Activated T-helper 17 cell treated with anti-CD3 and anti-CD28 coated beads, Interleukin-2, amount 50 U/mL, for 72 hours (primary cell): ENCODE data around the gene CORO2A. TPM values are rescaled to one million over a fixed set of nuclear protein-coding genes. Genes with fewer than 3 reads are reported as not detected.
"Not testable (repeated sequence)": the region's sequence is repeated elsewhere in the genome, so short reads cannot be mapped to it uniquely, and the experiment has no call there.

Experiments
- ATAC-seq: fragments of 150-1000 bp; cut with Tn5 transposase; replicated peaks from 2 replicates; pipeline ENCODE4 v1.10.0; 2021; ENCODE audit warnings: mild to moderate bottlenecking, moderate library complexity
- H3K27ac Mint-ChIP-seq: one replicate; pipeline ENCODE4 v1.8.0; 2022; ENCODE audit warnings: mixed read lengths
- H3K27me3 Mint-ChIP-seq: one replicate; pipeline ENCODE4 v1.8.0; 2022; ENCODE audit warnings: mixed read lengths
- H3K36me3 Mint-ChIP-seq: one replicate; pipeline ENCODE4 v1.8.0; 2022; ENCODE audit warnings: low read depth, mild to moderate bottlenecking, mixed read lengths
- H3K4me1 Mint-ChIP-seq: one replicate; pipeline ENCODE4 v1.8.0; 2022; ENCODE audit warnings: mixed read lengths
- H3K4me3 Mint-ChIP-seq: one replicate; pipeline ENCODE4 v1.8.0; 2022; ENCODE audit warnings: mild to moderate bottlenecking, mixed read lengths
- H3K9me3 Mint-ChIP-seq: one replicate; pipeline ENCODE4 v1.8.0; 2022; ENCODE audit warnings: mixed read lengths
- total RNA-seq, 2 donors: library from RNA; stranded (reverse); gene quantifications; one replicate each; pipeline ENCODE4 v1.2.3, GENCODE V29; 2022

CORO2A gene
- total RNA-seq, 2 donors from 2014 or later, result 9.9 to 18.2 TPM

- Mint-ChIP-seq H3K9me3 (no peaks in the 10 kb centered on the region), H3K36me3 (peaks cover 93% of the 10 kb centered on the region), H3K4me3 (no peak overlapping the region), H3K27ac (peak overlapping the region; percentile 90), H3K27me3 (no peaks in the 10 kb centered on the region), H3K4me1 (peaks cover 38% of the 10 kb centered on the region)
- no peak for ATAC-seq
These were observed 107.4 kb downstream of the CORO2A start for GRCh38 chr9:98085058-98085457.

GRCh38 chr9:98084396-98084795 lies 108.0 kb downstream of the CORO2A start:
- Mint-ChIP-seq H3K4me1 (peaks cover 34% of the 10 kb centered on the region), H3K4me3 (no peak overlapping the region), H3K27ac (peak overlapping the region; percentile 90), H3K36me3 (peaks cover 93% of the 10 kb centered on the region), H3K27me3 (no peaks in the 10 kb centered on the region), H3K9me3 (no peaks in the 10 kb centered on the region)
- no peak for ATAC-seq

- no peaks in the 10 kb centered on the region for H3K9me3 Mint-ChIP-seq
- peaks cover 94% of the 10 kb centered on the region for H3K36me3 Mint-ChIP-seq
- H3K4me1 Mint-ChIP-seq, result peaks cover 33% of the 10 kb centered on the region
- no peaks in the 10 kb centered on the region for H3K27me3 Mint-ChIP-seq
- H3K27ac Mint-ChIP-seq, result peak overlapping the region; percentile 90
- H3K4me3 Mint-ChIP-seq, result no peak overlapping the region
- ATAC-seq, result no peak
These were observed 108.8 kb downstream of the CORO2A start for GRCh38 chr9:98083566-98084183.

GRCh38 chr9:98083061-98083501 lies 109.4 kb downstream of the CORO2A start:
- no peaks in the 10 kb centered on the region for H3K9me3 Mint-ChIP-seq
- H3K4me3 Mint-ChIP-seq, result no peak overlapping the region
- no peak for ATAC-seq
- H3K27me3 Mint-ChIP-seq, result no peaks in the 10 kb centered on the region
- peaks cover 34% of the 10 kb centered on the region for H3K4me1 Mint-ChIP-seq
- H3K36me3 Mint-ChIP-seq, result peaks cover 94% of the 10 kb centered on the region
- H3K27ac Mint-ChIP-seq, result peak overlapping the region; percentile 95

GRCh38 chr9:98081477-98082219 lies 110.8 kb downstream of the CORO2A start:
- H3K27ac Mint-ChIP-seq, result peak overlapping the region; percentile 95
- no peaks in the 10 kb centered on the region for H3K27me3 Mint-ChIP-seq
- H3K4me1 Mint-ChIP-seq, result peaks cover 34% of the 10 kb centered on the region
- peak; percentile 96 for ATAC-seq
- no peaks in the 10 kb centered on the region for H3K9me3 Mint-ChIP-seq
- H3K4me3 Mint-ChIP-seq, result peak overlapping the region; percentile 64
- H3K36me3 Mint-ChIP-seq, result peaks cover 98% of the 10 kb centered on the region

- Mint-ChIP-seq H3K9me3 (no peaks in the 10 kb centered on the region), H3K36me3 (peaks cover 91% of the 10 kb centered on the region), H3K27ac (peak overlapping the region; percentile 95), H3K27me3 (no peaks in the 10 kb centered on the region), H3K4me1 (peaks cover 28% of the 10 kb centered on the region), H3K4me3 (no peak overlapping the region)
- no peak for ATAC-seq
These were observed 111.7 kb downstream of the CORO2A start for GRCh38 chr9:98080780-98081179.

- Mint-ChIP-seq H3K4me3 (no peak overlapping the region), H3K27ac (peak overlapping the region; percentile 95), H3K4me1 (peaks cover 29% of the 10 kb centered on the region), H3K27me3 (no peaks in the 10 kb centered on the region), H3K9me3 (no peaks in the 10 kb centered on the region), H3K36me3 (peaks cover 87% of the 10 kb centered on the region)
- no peak for ATAC-seq
These were observed 112.1 kb downstream of the CORO2A start for GRCh38 chr9:98080326-98080725.

- no peak for ATAC-seq
- H3K4me3 Mint-ChIP-seq, result no peak overlapping the region
- peak overlapping the region; percentile 85 for H3K27ac Mint-ChIP-seq
- no peaks in the 10 kb centered on the region for H3K9me3 Mint-ChIP-seq
- H3K36me3 Mint-ChIP-seq, result peaks cover 72% of the 10 kb centered on the region
- H3K27me3 Mint-ChIP-seq, result no peaks in the 10 kb centered on the region
- peaks cover 37% of the 10 kb centered on the region for H3K4me1 Mint-ChIP-seq
These were observed 113.5 kb downstream of the CORO2A start for GRCh38 chr9:98078895-98079294.

GRCh38 chr9:98076514-98076890 lies 115.9 kb downstream of the CORO2A start:
- peaks cover 55% of the 10 kb centered on the region for H3K36me3 Mint-ChIP-seq
- not testable (repeated sequence) for ATAC-seq, H3K27me3 Mint-ChIP-seq, H3K9me3 Mint-ChIP-seq
- H3K4me3 Mint-ChIP-seq, result peak overlapping the region; percentile 86
- H3K4me1 Mint-ChIP-seq, result peaks cover 19% of the 10 kb centered on the region
- peak overlapping the region; percentile 90 for H3K27ac Mint-ChIP-seq

GRCh38 chr9:98075332-98075805 lies 117.1 kb downstream of the CORO2A start:
- peak overlapping the region; percentile 90 for H3K27ac Mint-ChIP-seq
- H3K27me3 Mint-ChIP-seq, result no peaks in the 10 kb centered on the region
- peak overlapping the region; percentile 86 for H3K4me3 Mint-ChIP-seq
- peaks cover 55% of the 10 kb centered on the region for H3K36me3 Mint-ChIP-seq
- H3K4me1 Mint-ChIP-seq, result peaks cover 15% of the 10 kb centered on the region
- H3K9me3 Mint-ChIP-seq, result no peaks in the 10 kb centered on the region
- ATAC-seq, result peak; percentile 91

GRCh38 chr9:98074115-98074990 lies 118.1 kb downstream of the CORO2A start:
- peaks cover 45% of the 10 kb centered on the region for H3K36me3 Mint-ChIP-seq
- peak overlapping the region; percentile 86 for H3K4me3 Mint-ChIP-seq
- H3K27ac Mint-ChIP-seq, result peak overlapping the region; percentile 90
- no peak for ATAC-seq
- H3K4me1 Mint-ChIP-seq, result peaks cover 15% of the 10 kb centered on the region
- H3K9me3 Mint-ChIP-seq, result no peaks in the 10 kb centered on the region
- no peaks in the 10 kb centered on the region for H3K27me3 Mint-ChIP-seq

GRCh38 chr9:98071737-98072136 lies 120.7 kb downstream of the CORO2A start:
- no peaks in the 10 kb centered on the region for H3K9me3 Mint-ChIP-seq
- H3K27ac Mint-ChIP-seq, result no peak overlapping the region
- no peak overlapping the region for H3K4me3 Mint-ChIP-seq
- ATAC-seq, result no peak
- H3K27me3 Mint-ChIP-seq, result no peaks in the 10 kb centered on the region
- peaks cover 9% of the 10 kb centered on the region for H3K4me1 Mint-ChIP-seq
- peaks cover 31% of the 10 kb centered on the region for H3K36me3 Mint-ChIP-seq
